GM21390 (cell line): Measurements from ENCODE around the gene ASS1.
"Not testable (repeated sequence)": the region's sequence is repeated elsewhere in the genome, so short reads cannot be mapped to it uniquely, and the experiment has no call there.

ENCODE experiments used
- ATAC-seq: cut with Tn5 transposase; IDR thresholded peaks from one replicate; pipeline ENCODE4 v1.9.1; 2021; ENCODE audit not compliant: unreplicated experiment

The ASS1 gene

DNA sequence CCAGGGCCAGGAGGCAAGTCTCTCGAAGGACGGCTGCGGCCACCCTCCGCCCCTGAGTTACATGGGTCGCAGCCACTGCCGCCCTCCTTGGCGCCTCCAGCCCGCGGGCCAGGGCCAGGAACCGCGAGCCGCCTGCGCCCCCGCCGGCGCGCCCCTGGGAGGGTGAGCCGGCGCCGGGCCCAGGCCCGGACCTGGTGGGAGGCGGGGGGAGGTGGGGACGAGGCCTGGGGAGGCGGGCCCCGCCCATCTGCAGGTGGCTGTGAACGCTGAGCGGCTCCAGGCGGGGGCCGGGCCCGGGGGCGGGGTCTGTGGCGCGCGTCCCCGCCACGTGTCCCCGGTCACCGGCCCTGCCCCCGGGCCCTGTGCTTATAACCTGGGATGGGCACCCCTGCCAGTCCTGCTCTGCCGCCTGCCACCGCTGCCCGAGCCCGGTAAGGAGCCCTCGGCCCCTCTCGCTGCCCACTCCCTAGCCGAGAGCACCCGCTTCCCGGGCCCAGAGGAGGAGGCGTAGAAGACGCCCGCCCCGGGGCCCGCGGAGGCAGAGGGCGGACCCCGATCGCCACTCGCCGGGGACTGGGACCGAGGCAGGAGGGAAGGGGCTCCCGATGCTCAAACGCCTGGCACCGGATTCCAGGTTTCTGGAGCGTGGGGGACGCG, at the start of gene ASS1:
TSS of gene ASS1 (plus strand) at position 397 of the 657 bp plus-strand sequence. CDS start 7,268 bp downstream, outside the sequence.
- ATAC-seq: no peak

DNA sequence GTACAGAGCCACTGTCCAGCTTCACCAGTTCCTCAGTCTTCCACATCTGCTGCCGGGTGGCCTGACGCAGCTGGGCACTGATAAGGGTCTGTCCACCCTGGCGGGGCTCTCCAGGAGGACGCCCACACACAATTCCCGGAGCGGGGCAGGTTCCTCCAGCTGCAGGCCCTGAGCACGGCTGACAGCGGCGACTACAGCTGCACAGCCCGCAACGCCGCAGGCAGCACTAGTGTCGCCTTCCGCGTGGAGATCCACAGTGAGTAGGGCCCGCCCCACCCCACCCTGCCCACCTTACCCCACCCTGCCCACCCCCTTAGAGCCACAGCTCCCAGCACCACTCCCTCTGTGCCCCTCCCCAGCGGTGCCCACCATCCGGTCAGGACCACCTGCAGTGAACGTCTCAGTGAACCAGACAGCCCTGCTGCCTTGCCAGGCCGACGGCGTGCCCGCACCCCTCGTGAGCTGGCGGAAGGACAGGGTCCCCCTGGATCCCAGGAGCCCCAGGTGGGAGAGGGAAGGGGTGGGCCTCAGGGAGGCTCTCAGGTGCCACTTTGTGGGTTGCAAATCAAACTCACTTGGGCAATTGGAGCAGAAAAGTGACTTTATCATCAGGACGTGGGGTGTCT, 48.8 kb upstream of the ASS1 start:
- ATAC-seq: no peak

DNA sequence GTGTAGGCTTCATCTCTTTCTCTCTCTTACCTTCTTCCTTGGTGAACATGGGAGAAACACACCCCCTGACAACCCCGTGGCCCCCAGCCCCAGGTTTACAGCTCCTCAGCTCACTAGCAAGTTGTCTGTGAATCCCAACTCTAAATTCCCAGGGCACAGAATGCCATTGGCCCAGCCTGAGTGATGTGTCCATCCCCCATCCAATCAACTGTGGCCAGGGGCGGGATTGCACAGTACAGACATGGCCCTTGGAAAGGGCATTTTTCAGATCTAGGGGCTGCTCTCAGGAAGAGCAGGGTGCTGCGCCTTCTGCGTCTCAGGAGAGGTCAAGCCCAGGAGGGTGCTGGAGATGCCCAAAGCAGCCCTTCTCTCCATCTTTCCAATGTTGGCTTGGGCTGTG, 48.2 kb upstream of the ASS1 start:
- ATAC-seq: no peak

DNA sequence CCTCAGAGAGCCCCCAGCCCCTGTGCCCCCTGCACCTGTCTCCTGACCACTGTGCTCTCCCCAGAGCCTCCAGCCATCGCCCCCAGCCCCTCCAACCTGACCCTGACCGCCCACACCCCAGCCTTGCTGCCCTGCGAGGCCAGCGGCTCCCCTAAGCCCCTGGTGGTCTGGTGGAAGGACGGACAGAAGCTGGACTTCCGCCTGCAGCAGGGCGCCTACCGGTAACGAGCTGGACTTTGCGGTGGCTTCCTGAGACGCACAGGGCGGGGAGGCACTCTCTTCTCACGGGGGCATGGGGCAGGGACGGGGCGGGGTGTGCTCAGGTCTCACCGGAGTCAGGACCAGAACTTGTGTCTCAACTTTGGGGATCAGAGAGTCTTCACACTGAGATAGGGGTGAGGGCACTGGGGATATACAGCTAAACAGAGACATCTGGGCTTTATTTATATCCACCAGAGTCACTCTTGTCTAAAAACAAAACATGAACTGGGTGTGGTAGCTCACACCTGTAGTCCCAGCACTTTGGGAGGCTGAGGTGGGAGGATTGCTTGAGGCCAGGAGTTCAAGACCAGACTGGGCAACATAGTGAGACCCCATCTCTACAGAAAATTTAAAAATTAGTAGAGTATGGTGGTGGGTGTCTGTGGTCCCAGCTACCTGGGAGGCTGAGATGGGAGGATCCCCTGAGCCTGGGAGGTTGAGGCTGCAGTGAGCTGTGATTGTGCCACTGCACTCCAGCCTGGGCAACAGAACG, 46.1 kb upstream of the ASS1 start:
- ATAC-seq: no peak

DNA sequence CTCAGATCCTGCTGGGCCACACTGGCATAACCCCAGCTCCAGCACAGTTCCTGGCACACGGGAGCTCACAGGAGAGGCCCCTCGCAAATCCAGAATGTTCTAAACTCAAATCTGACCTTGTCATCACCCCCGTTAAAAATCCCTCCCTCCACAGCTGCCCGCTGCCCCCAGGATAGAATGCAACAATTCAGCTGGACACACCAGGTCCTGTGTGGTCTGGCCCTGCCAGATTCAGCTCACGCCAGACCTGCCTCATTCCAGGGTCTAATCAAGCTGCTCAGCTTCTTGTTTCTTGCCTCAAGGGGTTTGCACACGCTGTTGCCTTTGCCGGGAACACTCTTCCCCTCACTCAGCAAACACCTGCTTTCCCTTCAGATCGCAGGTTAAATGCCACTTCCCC, 45.0 kb upstream of the ASS1 start:
- no peak for ATAC-seq

DNA sequence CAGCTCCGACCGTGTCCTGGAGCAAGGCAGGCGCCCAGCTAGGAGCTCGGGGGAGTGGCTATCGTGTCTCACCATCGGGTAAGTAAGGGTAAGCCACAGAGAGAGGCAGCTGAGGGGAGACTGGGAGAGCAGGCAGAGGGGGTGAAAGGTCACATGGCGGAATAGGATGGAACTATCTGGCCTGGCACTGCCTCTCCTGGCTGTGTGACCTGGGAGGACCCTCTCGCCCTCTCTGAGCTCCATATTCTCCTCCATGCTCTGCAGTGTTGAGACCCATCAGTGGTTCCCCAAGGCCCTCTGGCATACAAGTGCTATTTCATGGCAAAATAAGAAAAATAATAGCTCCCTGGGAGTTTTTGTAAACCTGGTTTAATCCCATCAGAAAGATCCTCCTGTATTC, 43.9 kb upstream of the ASS1 start:
- no peak for ATAC-seq

DNA sequence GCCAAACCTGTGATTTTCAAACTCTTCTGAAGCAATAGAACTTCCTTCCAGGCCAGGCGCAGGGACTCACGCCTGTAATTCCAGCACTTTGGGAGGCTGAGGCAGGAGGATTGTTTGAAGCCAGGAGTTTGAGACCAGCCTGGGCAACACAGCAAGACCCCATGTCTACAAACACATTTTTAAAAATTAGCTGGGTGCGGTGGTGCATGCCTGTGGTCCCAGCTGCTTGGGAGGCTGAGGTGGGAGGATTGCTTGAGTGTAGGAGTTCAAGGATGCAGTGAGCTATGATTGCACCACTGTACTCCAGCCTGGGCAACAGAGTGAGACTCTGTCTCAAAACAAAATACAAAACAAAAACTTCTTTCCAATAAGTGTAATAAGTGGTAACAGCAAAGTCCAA, 43.0 kb upstream of the ASS1 start:
- ATAC-seq: not testable (repeated sequence)

DNA sequence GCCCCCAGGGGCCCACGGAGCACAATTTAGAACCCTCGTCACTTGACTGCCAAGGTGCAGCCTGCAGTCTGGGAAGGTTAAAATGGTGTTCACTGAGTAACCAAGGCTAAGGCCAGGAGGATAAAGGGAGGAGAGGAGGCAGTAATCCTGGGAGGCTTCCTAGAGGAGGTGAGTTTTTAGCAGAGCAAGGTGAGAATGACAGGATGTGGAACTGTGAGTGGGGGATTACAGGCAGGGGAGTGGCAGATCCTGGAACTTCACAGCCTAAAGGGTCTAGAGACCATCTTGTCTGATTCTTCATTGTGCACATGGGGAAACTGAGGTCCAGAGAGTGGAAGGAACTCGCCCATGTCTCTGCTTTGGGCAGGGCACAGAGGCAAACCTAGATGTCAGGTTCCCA, 42.5 kb upstream of the ASS1 start:
- no peak for ATAC-seq

DNA sequence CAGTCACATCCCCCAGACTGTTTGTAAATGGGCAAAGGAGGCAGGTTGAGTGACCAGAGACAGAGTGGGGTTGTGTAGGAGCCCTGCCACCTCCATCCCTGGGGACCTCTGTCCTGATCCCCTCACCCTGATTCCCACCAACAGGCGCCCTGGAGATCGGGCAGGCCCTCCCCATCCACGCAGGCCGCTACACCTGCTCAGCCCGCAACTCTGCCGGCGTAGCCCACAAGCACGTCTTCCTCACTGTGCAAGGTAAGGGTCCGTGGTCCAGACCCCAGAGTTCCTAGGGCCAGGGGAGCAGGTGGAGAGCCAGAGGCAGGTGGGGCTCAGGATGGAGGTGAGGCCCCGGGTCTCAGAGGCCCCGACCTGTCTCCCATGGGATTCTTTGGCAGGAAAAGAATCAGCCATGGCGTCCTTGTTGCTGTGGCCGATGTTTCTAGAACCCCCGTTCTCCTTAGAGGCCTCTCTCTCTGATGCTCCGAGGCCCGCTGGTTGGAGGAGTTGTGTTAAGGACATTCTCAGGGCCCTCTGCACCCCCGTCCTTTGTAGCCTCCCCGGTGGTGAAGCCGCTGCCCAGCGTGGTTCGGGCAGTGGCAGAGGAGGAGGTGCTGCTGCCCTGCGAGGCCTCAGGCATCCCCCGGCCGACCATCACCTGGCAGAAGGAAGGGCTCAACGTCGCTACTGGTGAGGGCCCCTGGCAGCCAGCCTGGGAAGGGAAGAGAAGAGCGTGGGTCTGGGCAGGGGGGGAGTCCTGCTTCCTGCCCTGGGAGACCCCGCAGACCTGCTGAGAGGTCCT, 41.9 kb upstream of the ASS1 start:
- no peak for ATAC-seq

DNA sequence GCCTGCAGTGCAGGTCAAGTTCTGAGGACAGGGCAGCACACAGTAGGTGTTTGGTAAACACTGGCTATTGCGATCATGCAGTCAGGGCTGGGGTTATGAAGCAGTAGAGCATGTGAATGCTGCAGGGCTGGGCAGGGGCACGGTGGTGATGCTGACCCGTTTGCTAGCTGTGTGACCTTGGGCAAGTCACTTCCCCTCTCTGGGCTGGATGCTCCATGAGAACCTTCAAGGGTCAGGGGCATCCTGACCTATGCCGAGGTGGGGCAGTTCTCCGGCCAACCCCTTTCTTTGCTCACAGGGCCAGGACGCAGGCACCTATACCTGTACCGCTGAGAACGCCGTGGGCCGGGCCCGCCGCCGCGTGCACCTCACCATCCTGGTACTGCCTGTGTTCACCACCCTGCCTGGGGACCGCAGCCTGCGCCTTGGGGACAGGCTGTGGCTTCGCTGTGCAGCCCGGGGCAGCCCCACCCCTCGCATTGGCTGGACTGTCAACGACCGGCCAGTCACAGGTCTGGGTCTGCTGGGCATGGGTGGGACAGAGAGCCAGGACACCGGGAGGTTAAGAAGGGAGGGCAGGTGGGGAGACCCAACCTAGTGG, 39.0 kb upstream of the ASS1 start:
- ATAC-seq: no peak

DNA sequence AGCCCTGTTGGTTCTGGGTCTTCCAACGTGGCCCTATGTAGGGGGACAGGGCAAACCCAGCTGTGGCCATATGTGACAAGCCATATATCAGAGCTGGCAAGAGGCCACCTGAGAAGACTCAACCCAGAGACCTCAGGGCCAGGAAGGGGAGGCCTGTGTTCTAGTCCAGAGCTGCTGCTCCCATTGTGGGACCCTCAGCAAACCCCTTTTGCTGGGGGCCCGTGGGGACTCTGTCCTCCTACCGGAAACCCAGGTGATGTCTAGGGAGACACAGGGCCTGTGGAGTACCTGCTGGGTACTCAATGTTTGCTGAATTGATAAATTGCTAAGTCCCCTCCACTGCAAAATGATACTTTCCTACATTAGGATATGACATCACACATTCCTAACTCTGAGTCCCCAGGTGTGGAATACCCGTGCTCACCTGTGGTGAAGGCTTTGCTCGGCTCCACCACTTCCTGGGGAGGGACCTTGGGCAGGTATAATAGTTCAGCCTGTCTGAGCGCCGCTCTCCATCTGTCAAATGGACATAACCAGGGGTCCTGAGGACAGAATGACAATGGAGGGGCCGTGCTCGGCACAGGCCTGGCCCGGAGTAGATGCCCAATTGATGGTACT, 38.4 kb upstream of the ASS1 start:
- ATAC-seq: no peak

DNA sequence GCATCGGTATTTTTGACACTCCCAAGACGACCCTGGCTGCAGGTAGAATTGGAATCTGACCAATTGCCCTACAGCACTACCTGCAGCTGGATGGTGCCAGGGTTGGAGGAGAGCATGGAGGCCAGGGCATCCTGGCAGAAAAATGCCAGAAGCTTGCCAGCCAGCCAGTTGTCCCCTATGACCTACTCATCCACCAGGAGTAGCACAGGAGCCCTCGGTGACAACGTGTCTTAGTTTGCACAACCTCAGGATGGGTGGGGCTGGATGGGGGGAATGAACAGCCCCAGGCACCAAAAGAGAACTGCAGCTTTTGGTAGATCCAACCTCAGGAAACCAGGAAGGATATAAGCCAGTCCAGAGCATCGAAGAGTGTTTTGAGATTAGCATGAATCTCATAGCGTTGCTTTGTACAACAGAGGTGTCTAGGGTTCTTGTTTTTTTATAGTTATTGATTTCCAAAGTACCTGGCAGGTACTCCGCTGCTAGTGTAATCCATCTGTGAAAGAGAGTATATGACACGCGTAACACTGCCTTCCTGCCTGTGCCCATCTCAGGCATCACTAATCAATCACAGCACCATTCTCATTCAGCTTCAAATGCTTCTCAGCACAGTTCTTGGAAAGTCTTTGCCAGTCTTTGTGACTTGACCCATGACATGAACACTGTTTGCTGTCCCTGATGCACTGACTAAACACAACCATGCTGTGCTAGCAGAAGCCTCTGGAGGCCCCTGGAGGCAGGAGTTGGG, 36.7 kb upstream of the ASS1 start:
- ATAC-seq: no peak

DNA sequence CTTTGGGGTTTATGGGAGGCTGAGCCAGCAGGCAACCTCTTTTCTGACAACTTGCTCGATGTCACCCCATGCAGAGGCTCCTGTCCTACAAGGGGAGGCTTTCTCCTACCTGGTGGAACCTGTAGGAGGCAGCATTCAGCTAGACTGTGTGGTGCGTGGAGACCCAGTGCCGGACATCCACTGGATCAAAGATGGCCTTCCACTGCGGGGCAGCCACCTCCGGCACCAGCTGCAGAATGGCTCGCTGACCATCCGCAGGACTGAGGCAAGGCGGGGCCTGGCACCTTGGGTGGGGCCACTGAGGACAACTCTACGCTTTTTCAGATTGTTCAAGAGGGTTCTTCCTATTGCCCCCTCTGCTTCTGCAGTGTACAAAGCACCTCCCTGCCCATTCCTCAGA, 36.1 kb upstream of the ASS1 start:
- no peak for ATAC-seq

DNA sequence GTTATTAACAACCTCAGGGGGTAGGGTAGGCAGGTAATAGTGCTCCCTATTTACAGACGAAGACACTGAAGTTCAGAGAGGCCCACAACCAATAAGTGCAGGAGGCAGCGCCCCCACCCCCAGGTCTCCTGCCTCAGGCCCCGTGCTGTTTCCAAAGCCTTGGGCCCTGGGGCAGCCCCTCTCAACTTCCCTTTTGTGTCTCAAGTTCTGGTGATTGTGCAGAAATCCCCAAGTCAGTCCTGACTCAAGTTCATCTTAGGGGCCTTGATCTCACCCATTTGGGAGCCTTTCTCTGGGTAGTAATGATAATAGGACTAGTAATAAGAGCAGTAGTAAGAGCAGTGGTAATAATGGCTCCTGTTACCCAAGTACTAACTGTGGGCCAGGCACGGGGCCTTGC, 35.5 kb upstream of the ASS1 start:
- ATAC-seq: no peak

DNA sequence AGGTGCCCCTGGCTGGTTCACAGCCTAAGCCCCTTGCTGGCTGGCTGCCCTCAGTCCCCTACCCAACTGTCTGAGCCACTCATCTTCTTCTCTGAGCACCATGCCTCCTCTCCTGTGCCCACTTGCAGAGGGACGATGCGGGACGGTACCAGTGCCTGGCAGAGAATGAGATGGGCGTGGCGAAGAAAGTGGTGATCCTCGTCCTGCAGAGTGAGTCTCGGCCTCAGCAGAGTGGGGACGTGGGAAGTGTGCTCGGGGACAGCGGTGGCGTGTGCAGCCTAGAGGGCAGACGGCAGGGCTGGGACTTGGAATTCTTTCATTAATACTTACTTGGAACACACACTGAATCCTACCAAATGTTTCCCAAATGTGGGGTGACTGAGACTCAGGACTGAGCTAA, 34.3 kb upstream of the ASS1 start:
- no peak for ATAC-seq

DNA sequence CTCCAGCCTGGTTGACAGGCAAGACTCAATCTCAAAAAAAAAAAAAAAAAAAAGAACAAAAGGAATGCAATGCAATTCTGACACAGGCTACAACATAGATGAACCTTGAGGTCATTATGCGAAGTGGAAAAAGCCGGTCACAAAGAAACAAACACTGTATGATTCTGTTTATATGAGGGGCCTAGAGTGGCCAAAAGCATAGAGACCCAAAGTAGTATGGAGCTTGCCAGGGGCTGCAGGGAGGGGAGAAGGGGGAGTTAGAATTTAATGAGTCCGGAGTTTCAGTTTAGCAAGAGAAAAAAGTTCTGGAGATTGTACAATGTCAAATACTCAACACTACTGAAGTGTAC, 33.2 kb upstream of the ASS1 start:
- no peak for ATAC-seq

DNA sequence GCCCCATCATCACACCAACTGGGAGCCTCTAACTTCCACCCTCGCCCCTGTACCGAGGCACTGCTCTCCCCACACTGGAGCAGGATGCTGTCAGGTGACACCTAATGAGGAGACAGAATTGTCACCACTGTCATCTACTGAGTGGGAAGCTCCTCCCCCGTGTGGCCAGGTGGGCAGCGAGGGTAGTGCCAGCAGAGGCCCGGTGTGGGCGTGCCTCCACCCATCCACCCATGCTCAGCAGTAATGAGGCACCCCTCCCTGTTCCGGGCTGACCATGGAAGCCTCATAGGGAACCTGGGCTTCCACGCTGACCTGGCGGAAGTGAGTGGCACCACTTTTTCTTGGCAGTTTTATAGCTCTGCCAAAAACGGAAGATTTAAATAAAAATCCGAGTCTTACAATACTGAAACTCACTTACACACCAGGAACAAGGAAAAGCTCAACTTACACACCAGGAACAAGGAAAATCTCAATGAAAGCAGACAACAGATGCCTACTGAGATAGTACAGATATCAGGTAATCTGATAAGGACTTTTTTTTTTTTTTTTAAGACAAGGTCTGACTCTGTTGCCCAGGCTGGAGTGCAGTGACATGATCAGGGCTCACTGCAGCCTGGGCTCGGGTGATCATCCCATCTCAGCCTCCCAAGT, 30.6 kb upstream of the ASS1 start:
- ATAC-seq: no peak

DNA sequence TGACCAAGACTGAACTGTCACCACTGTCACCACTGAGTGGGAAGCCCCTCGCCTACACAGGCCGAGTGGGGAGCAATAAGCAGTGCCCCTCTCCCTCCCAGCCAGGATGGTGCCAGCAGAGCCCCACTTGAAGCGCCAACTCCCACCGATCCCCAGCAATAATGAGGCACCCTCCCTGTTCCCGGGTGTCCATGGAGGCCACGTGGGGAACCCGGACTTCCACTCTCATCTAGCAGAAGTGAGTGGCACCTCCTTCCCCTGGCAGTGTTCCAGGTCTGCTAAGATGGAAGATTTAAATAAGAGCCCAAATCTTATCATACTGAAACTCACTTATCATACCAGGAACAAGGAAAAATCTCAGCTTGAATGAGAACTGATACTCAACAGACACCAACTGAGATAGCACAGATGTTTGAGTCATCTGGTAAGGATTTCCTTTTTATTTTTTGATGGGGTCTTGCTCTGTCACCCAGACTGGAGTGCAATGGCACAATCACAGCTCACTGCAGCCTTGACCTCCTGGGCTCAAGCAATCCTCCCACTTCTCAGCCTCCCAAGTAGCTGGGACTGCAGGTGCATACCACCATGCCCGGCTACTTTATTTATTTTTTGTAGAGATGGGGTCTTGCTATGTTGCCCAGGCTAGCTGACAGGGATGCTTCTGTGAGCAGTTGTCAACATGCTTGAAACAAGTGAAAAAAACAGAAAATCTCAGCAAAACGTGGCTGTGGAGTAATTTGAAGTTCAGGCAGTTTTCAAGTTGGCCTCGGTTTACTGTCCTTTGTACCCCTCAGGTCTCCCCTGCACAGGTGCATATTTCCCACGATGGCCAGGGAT, 29.6 kb upstream of the ASS1 start:
- ATAC-seq: no peak

DNA sequence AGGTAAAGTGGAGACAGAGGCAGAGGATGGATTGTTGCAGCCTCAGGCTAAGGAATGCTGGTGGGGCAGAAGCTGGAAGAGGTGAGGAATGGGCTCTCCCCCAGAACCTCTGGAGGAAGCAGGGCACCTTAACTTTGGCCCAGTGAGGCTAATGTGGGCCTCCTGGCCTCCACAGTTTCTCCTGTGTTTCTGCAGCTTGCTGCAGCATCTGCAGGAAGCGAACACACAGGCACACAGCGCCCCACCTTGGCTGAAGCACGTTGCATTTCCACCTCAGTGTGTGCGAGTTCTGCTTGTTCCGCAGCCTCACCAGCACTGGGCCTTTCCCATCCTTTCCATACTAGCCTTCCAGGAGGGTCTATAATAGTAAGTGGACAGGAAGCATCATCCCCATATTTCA, 27.2 kb upstream of the ASS1 start:
- ATAC-seq: no peak
